DLD1 (cell line): ENCODE data around the gene SDC1.
"Not testable (repeated sequence)": the region's sequence is repeated elsewhere in the genome, so short reads cannot be mapped to it uniquely, and the experiment has no call there.

ENCODE experiments used
- in situ Hi-C: cut with HindIII; loops from 2 replicates; pipeline ENCODE4 v1.10.0; 2017; ENCODE audit warnings: low sequenced_read_pairs

Gene SDC1

DNA sequence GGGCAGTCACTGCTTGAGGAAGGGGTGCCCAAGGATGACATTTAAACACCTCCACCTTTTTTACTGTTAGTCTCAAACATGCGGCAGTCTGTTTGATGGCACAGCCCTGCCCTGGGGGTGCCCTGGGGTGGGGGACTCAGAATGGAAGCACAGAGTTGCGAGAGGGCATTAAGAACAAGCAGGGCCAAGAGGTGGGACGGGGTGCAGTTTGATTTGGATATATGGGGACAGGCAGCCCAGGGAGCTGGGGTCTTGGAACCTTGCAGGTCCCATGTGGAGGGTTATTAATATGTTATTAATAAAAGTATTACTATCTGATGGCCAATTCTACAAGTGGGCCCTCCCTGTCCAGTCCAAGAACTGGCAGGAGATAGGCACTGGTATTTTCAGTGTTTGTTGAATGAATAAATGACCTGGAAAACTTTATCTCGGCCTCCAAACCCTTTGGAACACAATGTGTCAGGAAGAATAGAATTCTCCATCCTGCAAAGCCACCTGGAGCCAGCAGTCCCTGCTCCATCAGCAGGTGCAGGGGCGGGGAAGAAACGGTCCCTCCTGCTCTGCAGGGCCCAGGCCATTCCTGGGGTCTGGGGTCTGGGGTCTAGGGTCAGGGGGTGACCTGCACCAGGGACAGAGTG lies 25.2 kb downstream of the SDC1 start:
- in situ Hi-C loops = no loop called here

DNA sequence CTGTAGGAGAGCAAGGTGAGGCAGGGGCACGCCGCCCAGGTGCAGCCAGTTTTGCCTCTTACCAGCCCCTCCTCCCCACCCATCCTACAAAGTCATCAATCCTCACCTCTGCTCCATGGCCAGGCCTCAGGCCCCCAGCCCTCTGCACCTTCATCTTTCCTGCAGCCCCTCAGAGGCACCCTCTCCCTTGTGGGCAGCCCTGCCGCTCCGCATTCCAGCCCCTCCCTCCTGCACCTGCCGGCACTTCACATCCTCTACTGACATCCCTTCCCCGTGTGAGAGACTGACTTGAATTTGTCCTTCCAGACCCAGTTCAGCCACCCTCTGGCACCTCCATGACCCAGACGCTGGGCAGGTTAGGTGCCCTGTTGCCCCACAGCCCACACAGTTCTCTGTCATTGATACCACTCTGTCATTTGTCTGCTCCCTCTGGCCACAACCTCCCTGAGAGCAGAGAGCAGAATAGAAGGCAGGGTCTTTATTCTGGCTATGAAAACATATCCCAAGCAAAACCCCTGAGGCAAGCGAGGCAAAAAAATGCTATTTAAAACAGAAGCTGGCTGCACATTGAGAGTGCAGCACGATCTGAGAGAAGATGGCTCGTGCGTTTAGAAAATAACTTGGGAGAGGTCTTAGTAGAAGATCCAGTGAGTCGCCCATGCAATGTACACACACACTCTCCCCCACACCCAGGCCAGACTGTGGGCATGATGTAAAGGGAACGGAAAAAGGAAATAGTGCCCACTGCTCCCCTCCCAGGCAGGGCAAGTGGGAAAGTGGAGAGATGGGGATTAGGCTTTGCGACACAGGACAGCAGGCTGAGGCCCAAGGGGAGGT lies 25.9 kb downstream of the SDC1 start:
- in situ Hi-C loops = no loop called here

DNA sequence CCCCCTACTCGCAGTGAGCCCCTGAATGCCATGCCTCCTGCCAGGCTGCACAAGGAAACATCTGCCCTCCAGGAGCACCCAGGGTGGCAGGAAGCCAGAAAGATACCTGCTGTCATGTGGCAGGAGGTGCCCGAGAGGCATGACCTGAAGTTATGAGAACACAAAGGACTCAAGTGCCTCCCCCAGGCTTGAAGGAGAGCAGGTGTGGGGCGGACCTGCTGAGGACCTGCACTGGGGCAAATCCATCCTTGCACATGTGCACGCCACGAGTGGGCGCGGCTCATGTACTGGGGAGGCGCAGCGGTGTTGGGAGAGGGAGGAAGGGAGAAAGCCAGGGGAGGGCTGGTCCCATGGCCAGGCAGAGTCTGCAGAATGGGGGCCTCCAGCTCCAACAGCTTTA lies 26.9 kb downstream of the SDC1 start:
- in situ Hi-C loops = no loop called here

DNA sequence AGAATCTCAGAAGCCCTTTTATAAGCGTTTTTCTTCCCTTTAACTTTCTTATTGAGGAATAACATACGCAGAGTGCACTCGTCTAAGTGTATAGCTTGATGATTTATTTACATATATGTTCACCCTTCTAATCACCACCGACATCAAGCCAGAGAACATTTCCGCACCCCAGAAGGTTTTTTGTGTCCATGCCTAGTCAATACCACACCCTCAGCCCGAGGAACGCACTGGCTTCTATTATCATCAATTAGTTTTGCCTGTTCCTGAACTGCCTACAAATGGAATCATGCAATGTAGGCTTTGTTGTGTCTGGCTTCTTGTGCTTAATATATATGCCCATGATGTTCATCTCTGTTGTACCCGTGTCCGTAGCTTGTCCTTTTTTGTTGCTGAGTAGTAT lies 27.7 kb downstream of the SDC1 start:
- in situ Hi-C loops = no loop called here

DNA sequence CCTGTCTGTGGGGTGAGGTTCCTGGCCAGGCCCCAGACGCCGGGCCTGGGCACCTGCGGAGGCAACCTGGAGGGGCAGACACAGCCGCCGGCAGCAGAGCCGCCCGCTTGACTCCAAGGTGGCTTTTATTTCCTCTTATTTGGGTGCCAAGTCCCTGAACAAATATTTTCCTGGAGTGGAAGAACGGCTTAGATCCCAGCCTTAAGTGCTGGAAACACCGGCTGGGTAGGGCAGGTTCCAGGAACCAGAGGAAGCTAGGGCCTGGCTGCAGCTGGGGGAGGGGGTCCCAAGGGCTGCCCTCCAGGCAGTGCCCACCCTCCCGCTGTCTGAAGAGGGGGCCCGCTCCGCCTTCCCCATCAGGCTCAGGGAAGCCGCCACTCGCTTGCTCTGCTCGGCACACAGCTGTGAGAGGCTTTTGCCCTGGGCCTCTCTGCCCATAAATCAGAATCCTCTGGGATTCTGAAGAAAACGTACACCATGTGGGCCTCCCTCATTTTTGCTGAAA lies 28.2 kb downstream of the SDC1 start:
- in situ Hi-C loops = no loop called here

DNA sequence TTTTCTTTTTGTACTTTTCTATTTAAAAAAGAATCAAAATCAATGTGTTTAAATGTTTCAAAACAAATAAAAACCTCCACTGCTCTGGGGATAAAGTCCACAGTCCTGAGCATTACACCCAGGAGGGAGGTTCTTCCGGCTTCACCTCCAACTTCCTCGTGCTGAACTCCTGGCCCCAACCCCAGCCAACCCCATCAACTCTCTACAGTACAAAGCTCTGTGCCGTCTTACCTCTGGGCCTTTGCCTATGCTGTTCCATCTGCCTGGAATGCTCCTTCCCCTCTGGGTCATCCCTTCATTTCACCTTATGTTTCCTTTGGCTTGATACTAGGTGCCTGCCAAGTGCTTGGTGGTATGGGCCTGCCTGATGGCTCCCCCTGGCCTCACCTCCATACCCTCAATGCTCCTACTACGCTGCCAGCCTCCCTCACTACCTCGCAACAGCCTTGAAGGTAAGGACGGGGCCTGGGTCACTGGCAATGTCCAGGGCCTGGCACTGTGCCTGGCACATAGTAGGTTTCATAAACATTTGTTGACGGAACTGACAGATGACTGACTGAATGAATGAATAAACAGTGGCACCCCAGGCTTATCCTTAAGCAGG lies 28.8 kb downstream of the SDC1 start:
- in situ Hi-C loops = no loop called here

DNA sequence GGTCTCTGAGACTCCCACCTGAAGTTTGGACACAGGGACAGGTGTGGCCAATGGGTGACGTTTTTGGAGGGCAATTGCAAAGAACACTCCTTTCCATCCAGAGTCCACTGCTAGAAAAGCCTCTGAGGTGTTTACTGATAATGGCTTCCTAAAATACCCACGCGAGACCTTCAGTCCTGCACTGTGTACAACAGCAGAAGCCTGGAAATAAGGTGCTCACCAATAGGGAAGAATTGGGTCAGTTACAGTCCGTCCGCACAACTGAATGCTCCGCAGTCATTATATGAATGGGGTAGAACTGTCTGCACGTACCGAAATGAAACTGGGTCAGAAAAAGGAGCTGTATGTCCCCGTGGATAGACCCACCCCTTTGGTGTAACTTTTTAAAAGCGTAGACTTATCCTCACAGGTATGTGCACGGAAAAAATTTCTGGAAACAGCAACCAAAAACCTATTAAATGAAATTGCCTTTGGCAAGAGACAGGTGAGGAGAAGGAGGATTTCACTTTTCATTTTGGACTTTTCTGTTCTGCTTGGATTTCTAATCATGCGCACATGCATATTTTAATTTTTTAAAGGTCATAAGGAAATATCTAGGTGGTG lies 29.4 kb downstream of the SDC1 start:
- in situ Hi-C loops = no loop called here

DNA sequence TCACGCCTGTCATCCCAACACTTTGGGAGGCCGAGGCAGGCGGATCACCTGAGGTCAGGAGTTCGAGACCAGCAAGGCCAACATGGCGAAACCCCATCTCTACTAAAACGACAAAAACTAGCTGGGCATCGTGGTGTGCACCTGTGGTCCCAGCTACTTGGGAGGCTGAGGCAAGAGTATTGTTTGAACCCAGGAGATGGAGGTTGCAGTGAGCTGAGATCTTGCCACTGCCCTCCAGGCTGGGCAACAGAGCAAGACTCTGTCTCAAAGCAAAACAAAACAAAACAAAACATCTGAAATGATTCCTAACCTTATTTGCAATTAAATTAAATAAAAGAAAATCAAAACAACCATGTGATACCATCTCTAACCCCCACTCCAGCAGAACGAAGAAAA lies 29.9 kb downstream of the SDC1 start:
- in situ Hi-C loops = not testable (repeated sequence)

DNA sequence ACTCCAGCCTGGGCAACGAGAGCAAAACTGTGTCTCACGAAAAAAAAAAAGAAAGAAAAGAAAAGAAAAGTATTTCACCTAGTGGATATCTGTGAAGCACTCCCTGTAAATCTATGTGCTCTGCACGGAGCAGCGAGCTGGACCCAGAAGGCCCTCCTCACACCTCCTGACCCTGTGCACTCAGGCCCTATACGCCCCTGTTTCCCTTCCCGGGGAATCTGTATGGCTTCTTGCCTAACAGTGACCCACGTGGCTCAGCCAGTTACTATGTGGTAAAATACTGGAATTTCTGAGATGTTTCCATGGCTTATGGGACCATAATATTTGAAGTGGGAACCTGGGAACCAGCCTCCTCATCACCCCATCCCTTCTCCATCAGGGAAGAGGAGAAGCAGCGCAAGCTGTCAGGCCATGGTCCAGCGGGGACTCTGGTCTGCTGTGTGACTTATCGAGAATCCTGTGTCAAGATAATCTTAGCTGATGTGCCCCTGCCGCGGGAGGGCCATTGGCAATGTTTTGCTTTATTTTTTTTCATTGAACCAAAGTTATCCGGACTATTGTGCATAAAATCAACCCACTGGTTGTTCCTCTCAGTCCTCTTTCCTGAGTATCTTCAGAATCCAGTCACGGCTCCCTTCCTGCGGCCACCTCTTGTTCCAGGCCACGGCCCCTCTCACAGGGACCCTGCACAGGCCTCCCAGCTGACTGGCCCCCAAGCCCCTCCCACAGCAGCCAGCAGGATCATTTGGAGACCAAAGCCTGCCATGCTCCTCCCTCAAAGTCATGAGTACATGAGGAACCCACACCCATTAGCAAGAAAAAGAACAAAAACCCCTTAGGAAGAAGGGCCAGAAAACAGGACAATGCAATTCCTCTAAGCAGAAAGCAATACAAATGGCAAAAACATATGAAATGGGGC lies 30.6 kb downstream of the SDC1 start:
- in situ Hi-C loops = no loop called here

DNA sequence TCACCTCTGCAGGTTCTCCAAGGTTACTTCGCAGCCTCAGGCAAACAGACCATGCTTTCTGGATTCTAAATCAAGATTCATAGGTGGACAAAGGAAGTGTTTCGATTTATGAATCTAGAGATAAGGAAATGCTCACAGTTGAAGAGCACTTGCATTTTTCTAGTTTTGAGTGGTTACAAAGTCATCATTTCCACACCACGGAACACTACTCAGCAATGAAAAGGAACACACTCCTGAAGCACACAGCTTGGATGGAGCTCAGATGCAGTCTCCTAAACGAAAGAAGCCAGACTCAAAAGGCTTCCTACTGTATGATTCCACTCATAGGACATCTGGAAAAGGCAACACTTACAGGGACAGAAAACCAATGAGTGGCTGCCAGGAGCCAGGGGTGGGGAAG lies 31.7 kb downstream of the SDC1 start:
- in situ Hi-C loops = no loop called here

DNA sequence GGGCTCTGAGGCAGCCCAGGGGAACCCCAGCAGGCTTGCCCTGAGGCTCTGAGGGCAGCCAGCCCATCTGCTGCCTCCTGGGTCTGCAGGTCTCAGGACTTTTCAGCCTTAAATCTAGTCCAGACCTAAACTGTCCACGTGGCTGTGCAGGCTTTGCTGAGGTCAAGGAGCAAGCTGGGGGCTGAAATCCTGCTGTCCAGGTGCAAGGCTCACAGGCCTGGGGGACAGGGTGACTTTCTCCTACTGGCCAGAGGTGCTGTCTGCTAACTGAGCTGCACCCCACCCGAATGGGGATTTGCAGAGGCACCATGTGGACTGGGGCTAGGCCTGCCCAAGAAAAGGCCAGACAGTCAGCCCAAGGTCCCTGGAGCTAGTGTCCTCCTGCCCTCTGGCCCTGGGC lies 32.1 kb downstream of the SDC1 start:
- in situ Hi-C loops = no loop called here

DNA sequence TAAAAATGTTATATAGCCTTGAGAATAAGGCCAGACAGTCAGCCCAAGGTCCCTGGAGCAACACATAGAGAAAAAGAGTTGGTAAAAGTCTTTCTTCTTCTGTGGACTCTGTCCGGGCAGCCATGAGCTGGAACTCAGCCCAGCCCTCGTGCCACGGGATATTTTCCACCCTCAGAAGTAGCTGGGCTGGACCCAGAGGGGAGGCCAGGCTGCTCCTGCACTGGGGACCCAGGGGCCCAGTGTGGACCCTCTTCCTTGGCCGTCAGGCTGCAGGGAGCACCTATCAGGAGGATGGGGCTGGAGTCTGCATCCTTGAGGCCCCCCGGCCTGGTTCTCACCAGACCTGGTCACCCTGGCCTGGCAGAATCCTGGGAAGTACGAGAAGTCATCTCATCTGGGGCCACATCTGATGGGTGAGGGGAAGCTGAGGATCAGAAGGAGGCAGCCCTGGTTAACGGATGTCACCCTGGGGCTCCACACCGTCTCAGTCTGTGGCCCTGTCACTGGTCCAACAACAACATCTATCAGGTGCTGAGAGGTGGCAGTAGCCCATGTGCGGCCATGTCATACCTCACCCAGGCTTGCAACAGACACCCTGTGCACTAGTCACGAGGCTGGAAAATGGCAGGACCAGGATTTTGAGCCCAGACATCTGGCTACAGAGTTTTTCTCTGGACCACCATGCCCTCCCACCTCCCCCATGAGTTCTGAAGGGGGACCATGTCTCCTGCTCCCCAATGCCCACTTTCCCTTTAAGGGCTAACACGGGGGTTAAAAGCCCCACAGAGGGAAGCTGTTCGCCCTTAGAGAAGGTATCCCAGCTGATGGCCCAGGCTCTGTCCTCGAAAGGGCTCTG lies 33.0 kb downstream of the SDC1 start:
- in situ Hi-C loops = no loop called here

DNA sequence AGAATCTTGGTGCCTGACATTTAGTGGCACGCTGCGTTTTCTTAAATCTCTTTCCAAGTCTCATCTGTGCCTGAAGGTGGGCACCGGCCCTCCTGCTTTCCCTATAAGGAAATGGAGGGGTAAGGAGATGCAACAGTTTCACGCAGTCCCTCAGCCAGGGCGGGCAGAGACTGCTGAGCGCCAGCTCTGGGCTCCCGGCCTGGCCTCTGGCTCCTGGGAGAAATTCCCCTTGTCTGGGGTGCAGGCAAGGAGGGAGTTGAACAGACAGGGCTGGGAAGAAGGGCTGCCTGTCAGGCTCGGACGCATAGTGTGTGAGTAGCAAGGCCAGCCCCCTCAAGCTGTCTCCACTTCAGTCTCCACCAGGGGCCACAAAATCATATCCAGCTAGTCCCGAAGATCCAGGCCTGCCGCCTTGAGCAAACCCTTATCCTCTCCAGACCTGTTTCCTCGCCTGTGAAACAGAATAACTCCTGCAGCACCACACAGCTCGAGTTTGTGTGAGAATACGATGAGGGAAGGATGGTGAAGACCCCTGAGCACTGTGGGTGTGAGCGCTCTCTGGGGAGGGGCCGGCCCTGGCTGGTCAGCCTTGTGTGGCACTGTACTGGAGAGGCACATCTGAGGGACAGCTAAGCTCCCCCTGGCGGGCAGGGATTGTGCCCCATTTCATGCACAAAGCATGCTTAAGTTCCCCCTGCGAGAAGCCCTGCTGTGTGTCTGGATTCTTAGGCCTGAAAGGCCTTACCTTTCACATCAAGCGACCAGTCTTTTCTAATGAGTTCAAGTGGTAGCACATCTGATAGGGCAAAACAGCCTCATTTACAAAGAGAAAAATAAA lies 33.8 kb downstream of the SDC1 start:
- in situ Hi-C loops = no loop called here

DNA sequence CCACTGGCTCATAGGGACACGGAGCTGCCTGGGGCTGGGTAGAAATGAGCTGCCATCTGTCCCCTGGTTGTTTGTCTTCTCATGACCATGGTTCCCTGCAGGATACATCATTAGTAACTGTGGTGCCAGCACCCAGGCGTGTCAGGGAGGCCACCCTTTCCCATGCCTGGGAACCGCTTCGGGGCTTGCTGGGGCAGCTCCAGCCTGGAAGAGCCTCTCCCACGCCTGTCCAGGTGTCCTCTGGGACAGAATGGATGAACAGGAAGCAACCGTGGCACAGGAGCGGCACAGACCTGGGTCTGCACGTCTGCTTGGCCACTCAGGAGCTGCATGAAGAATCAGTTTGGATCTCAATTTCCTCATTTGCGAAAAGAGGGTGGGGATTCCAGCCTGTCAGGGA lies 34.8 kb downstream of the SDC1 start:
- in situ Hi-C loops = no loop called here

DNA sequence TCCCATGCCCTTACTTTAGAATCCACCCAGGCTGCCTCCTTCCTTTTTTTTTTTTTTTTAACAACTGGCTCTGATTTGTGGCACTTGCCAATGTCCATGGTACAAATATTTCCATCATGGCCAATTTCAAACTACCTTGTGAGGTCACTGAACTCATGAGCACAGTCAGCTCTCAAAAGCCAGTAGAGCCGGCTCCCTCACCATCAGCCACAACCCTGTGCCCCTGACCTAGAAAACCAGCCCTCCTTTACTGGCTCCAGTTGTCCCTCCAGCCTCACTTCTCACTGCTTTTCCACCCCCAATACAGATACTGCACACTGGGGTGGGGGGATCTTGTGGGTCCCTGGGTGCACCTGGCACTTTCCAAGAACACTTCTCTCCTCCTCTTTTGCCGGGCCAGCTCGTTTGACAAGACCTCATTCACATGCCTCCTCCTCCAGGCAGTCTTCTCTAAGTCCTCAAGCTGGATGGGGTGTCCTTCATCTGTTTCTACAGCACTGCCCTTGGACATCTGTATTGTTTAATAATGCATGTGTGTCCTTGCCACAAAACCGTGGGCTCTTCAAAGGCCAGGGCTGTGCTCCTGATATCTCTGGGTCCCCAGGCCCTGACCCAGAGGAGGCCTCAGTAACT lies 35.5 kb downstream of the SDC1 start:
- in situ Hi-C loops = no loop called here

DNA sequence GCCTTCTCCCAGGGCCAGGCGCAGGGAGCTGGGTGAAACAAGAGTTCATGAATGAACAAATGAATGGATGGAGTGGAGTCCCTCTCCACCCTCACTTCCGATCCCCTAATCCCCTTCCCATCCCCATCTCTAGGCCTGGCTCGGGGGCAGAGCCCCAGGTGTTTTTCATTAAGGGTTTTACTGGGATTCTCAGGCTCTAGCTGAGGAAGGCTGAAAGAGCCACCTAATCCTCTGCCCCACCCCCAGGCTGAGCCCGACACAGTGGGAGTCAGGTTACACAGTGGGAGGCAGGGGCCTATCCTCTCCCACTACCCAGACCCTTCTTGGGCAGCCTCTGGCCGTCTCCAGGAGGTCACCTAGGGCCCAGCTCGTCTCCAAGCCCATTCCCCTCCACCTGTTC lies 36.1 kb downstream of the SDC1 start:
- in situ Hi-C loops = no loop called here

DNA sequence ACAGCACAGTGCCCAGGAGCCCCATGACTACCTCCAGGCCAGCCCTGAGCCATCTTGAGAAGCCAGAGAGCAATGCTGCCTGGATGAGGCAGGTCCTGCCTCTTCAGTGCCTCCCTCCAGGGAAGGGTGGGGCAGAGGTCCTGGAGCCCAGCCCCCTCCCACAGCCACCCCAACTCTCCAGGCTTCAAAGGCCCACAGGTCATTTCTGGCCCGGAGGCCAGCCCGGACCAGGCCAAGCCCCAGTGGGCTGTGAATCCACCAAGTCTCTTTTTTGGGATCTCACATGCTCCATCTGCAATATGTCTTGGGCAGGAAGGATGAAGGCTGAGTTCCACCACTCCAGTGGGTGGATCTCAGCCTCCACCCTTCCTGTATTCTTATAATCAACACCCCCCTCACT lies 36.7 kb downstream of the SDC1 start:
- in situ Hi-C loops = no loop called here

DNA sequence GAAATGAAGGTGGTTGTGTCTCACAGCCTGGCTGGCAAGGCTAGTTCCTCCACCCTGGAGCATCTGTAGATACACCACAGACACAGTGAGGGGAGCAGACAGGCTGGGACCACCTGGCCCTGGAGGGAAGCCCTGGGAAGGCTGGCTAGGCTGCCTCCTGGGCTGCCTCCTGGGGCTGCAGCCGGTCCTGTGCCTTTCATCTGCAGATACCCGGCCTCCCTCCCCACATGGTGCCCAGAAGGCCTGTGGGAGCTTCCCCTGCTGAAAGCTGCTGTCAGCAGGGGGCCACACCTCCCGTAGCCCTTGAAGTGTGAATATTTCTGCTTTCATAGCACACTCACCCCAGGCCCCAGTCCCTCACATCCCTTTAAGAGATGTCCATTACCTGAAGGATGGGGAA lies 37.6 kb downstream of the SDC1 start:
- in situ Hi-C loops = no loop called here
